Smooth muscle cell (in vitro differentiated cells): ENCODE data around the gene KRTAP1-5. TPM values are rescaled to one million over a fixed set of nuclear protein-coding genes. Genes with fewer than 3 reads are reported as not detected.

Experiments
- DNase-seq: peaks from one replicate; lab custom pipeline; 2025; ENCODE audit not compliant: unreplicated experiment; lab: John Stamatoyannopoulos, UW
- H2AFZ ChIP-seq: fragments of 200-600 bp; sonication (generic); 2 replicates; pipeline ENCODE4 v1.6.0; 2016; ENCODE audit warnings: antibody characterized with exemption, low read depth, mild to moderate bottlenecking
- H3F3A ChIP-seq: fragments of 200-600 bp; sonication (generic); 2 replicates; pipeline ENCODE4 v1.6.0; 2017; ENCODE audit warnings: antibody characterized with exemption, low read depth
- H3K27ac ChIP-seq: fragments of 200-600 bp; sonication (generic); 2 replicates; pipeline ENCODE4 v1.5.1; 2016; ENCODE audit warnings: low read depth, mild to moderate bottlenecking
- H3K27me3 ChIP-seq: fragments of 200-600 bp; sonication (generic); 2 replicates; pipeline ENCODE4 v1.6.1; 2016; ENCODE audit warnings: low read depth, mild to moderate bottlenecking
- H3K36me3 ChIP-seq: fragments of 200-600 bp; sonication (generic); 2 replicates; pipeline ENCODE4 v1.5.1; 2016; ENCODE audit warnings: low read depth
- H3K4me1 ChIP-seq: fragments of 200-600 bp; sonication (generic); 2 replicates; pipeline ENCODE4 v1.5.1; 2016; ENCODE audit warnings: low read depth
- H3K4me2 ChIP-seq: fragments of 200-600 bp; sonication (generic); 2 replicates; pipeline ENCODE4 v1.6.0; 2016; ENCODE audit warnings: mild to moderate bottlenecking
- H3K4me3 ChIP-seq: fragments of 200-600 bp; sonication (generic); 2 replicates; pipeline ENCODE4 v1.5.1; 2016; ENCODE audit warnings: mild to moderate bottlenecking
- H3K79me2 ChIP-seq: fragments of 200-600 bp; sonication (generic); 2 replicates; pipeline ENCODE4 v1.6.0; 2016; ENCODE audit warnings: low read depth, mild to moderate bottlenecking
- H3K9ac ChIP-seq: fragments of 200-600 bp; sonication (generic); 2 replicates; pipeline ENCODE4 v1.6.0; 2016; ENCODE audit warnings: low read depth
- H3K9me3 ChIP-seq: fragments of 200-600 bp; sonication (generic); replicated peaks from 2 replicates; pipeline ENCODE4 v1.5.1; 2016; ENCODE audit warnings: low read depth
- H4K20me1 ChIP-seq: fragments of 200-600 bp; sonication (generic); 2 replicates; pipeline ENCODE4 v1.6.0; 2016; ENCODE audit warnings: low read depth
- CTCF ChIP-seq: fragments of 200-600 bp; sonication (generic); IDR thresholded peaks from 2 replicates; pipeline ENCODE4 v1.5.1; 2017; ENCODE audit warnings: borderline replicate concordance, mild to moderate bottlenecking, antibody characterized with exemption; ENCODE audit not compliant: insufficient read depth, poor library complexity, severe bottlenecking
- WGBS: methylation state at CpG from one replicate; pipeline ENCODE4 v1.1.7; 2016; ENCODE audit warnings: low lambda C conversion rate; 5-methylcytosine and 5-hydroxymethylcytosine counted together
- polyA plus RNA-seq: library from polyadenylated mRNA; unstranded; fragments of >200 nt; fragmentation: Nextera tagmentation; extraction: Ambion mirVana; gene quantifications from 2 replicates; pipeline ENCODE4 v1.2.1, GENCODE V29; 2016
- total RNA-seq: library from RNA; depleted of rRNA; stranded (reverse); fragments of >200 nt; gene quantifications from 2 replicates; pipeline ENCODE4 v1.2.3, GENCODE V29; 2014

The KRTAP1-5 gene
- total and polyA plus RNA-seq, 2 experiments from 2014 or later = 1.1 to 3.0 TPM

GRCh38 chr17:40997361-40997760 is 29.6 kb downstream of the KRTAP1-5 start:
- no peaks in the 10 kb centered on the region for H3K79me2 ChIP-seq
- no peak overlapping the region for H3K27ac ChIP-seq
- no peaks in the 10 kb centered on the region for H3K4me1 ChIP-seq
- no peak overlapping the region for H3K9ac ChIP-seq
- WGBS = 77% methylated on average over 2 of the region's 2 CpGs
- no peak overlapping the region for H3K4me2 ChIP-seq
- no peaks in the 10 kb centered on the region for H4K20me1 ChIP-seq
- no peaks in the 10 kb centered on the region for H3K9me3 ChIP-seq
- DNase-seq = no peak
- H3F3A ChIP-seq = no peaks in the 10 kb centered on the region
- no peaks in the 10 kb centered on the region for H3K36me3 ChIP-seq
- H2AFZ ChIP-seq = no peak overlapping the region
- H3K4me3 ChIP-seq = no peak overlapping the region
- H3K27me3 ChIP-seq = peaks cover 19% of the 10 kb centered on the region
- TF ChIP-seq CTCF = no peak

GRCh38 chr17:40996829-40997228 is 30.2 kb downstream of the KRTAP1-5 start:
- Histone ChIP-seq H3K9me3 (no peaks in the 10 kb centered on the region), H3K9ac (no peak overlapping the region), H3K4me3 (no peak overlapping the region), H2AFZ (no peak overlapping the region), H3K79me2 (no peaks in the 10 kb centered on the region), H3K36me3 (no peaks in the 10 kb centered on the region), H3K4me2 (no peak overlapping the region), H4K20me1 (no peaks in the 10 kb centered on the region), H3K27ac (no peak overlapping the region), H3K4me1 (no peaks in the 10 kb centered on the region), H3K27me3 (peaks cover 19% of the 10 kb centered on the region), H3F3A (no peaks in the 10 kb centered on the region)
- WGBS = 73% methylated on average over 4 of the region's 4 CpGs
- no peak for TF ChIP-seq CTCF
- DNase-seq = no peak

- H3F3A ChIP-seq = no peaks in the 10 kb centered on the region
- DNase-seq = no peak
- H3K9me3 ChIP-seq = no peaks in the 10 kb centered on the region
- no peaks in the 10 kb centered on the region for H3K79me2 ChIP-seq
- no peak overlapping the region for H3K4me2 ChIP-seq
- H3K27ac ChIP-seq = no peak overlapping the region
- H4K20me1 ChIP-seq = no peaks in the 10 kb centered on the region
- no peak overlapping the region for H3K9ac ChIP-seq
- no peaks in the 10 kb centered on the region for H3K36me3 ChIP-seq
- peaks cover 19% of the 10 kb centered on the region for H3K27me3 ChIP-seq
- no peak overlapping the region for H2AFZ ChIP-seq
- 0% methylated on average over 1 of the region's 1 CpG for WGBS
- H3K4me1 ChIP-seq = no peaks in the 10 kb centered on the region
- no peak overlapping the region for H3K4me3 ChIP-seq
- no peak for TF ChIP-seq CTCF
These were observed 31.9 kb downstream of the KRTAP1-5 start for GRCh38 chr17:40995116-40995515.

GRCh38 chr17:40993839-40994238 is 33.2 kb downstream of the KRTAP1-5 start, which contains the start of gene KRTAP3-3:
Gene KRTAP3-3 (minus strand): TSS chr17:40994164. CDS start chr17:40994097, 67 bp downstream.
- WGBS = 50% methylated on average over 4 of the region's 4 CpGs
- Histone ChIP-seq H3K4me2 (no peak within 1 kb of the TSS), H3K27ac (no peak within 1 kb of the TSS), H3K4me1 (no peaks in the 10 kb centered on the region), H2AFZ (no peak within 1 kb of the TSS), H3K27me3 (peaks cover 19% of the 10 kb centered on the region), H3K9me3 (no peaks in the 10 kb centered on the region), H3K79me2 (no peaks in the 10 kb centered on the region), H3K36me3 (no peaks in the 10 kb centered on the region), H4K20me1 (no peaks in the 10 kb centered on the region), H3K9ac (no peak within 1 kb of the TSS), H3F3A (no peaks in the 10 kb centered on the region), H3K4me3 (no peak within 1 kb of the TSS)
- no peak for TF ChIP-seq CTCF
- DNase-seq = no peak
